ENCODE measurements around the gene ELK3. TPM values are rescaled to one million over a fixed set of nuclear protein-coding genes. Genes with fewer than 3 reads are reported as not detected.

ELK3 gene
- polyA plus RNA-seq, 6 donors from 2014 or later = 12.1 to 20.9 (median 14.8) TPM

DNA sequence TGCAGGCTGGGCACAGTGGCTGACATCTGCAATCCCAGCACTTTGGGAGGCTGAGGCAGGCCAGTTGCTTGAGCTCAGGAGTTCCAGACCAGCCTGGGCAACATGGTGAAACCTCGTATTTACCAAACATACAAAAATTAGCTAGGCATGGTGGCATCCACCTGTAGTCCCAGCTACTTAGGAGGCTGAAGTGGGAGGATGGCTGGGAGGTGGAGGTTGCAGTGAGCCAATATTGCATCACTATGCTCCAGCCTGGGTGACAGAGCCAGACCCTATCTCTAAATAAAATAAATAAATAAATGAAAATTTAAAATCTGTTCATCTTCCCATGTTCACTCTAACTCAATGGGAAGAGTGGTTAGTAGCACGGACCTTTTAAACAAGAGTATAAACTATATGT, 71.2 kb downstream of the ELK3 start:
- ATAC-seq (ENCODE audit: low read depth in 2 of 2) (no peak), DNase-seq (no peak)
- peaks cover 17 to 29% of the 10 kb centered on the region in 2 donors for H3K36me3 Mint-ChIP-seq
- peak overlapping the region in 1 of 6 donors; percentile 43 for H3K27ac Mint-ChIP-seq
- peaks cover 6 to 13% (median 12%) of the 10 kb centered on the region in 3 donors for H3K4me1 Mint-ChIP-seq
- no peak overlapping the region for H3K4me3 Mint-ChIP-seq
- H3K27me3 Mint-ChIP-seq = no peaks in the 10 kb centered on the region
- H3K9me3 Mint-ChIP-seq = no peaks in the 10 kb centered on the region

DNA sequence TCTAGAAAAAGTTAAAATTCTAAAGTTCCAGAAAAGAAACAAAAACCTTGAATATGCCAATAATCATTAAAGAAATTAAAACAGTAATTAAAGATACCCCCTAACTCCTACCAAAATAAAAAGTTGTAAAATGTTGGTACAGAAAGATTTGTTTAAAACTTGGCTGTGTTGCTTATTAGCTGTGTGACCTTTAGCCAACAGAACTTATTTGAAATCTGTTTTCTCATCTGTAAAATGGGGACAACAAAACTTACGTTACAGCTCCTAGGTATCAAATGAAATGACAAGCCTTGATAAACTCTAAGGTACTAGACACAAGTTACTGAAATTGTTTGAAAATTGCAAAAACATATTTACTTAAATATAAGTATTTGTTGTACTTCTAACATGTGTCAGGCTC, 71.7 kb downstream of the ELK3 start:
- H3K27ac Mint-ChIP-seq = peak overlapping the region in 3 of 6 donors; percentile 43 to 57 (median 52)
- no peaks in the 10 kb centered on the region for H3K9me3 Mint-ChIP-seq
- H3K36me3 Mint-ChIP-seq = peaks cover 17 to 25% of the 10 kb centered on the region in 2 donors
- H3K27me3 Mint-ChIP-seq = no peaks in the 10 kb centered on the region
- no peak for DNase-seq
- ATAC-seq (ENCODE audit: low read depth in 2 of 2) = no peak
- peaks cover 6 to 13% (median 12%) of the 10 kb centered on the region in 3 donors for H3K4me1 Mint-ChIP-seq
- H3K4me3 Mint-ChIP-seq = no peak overlapping the region

DNA sequence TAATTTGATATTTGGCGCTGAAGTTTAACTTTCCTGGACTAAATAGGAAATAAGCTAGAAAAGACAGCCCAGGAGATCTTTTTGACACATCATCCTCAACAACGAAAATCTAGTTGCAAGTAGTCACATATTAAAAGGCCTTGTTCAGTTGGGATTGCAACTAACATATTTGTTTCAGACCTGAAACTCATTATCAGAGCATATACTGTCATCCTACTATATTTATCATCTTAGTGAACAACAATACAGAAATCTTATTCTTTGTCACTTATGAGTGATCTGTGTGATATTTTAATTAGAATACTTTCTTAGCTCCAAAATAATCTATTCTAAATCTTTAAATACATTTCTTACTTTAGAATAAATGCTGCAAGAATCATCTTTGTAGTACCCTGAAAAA, 72.1 kb downstream of the ELK3 start:
- Mint-ChIP-seq H3K9me3 (no peaks in the 10 kb centered on the region), H3K36me3 (peaks cover 17 to 21% of the 10 kb centered on the region in 2 donors), H3K4me1 (peaks cover 6 to 13% (median 12%) of the 10 kb centered on the region in 3 donors), H3K4me3 (no peak overlapping the region), H3K27me3 (no peaks in the 10 kb centered on the region), H3K27ac (peak overlapping the region in 2 of 6 donors; percentile 43 to 52)
- DNase-seq = no peak
- ATAC-seq (ENCODE audit: low read depth in 2 of 2) = no peak

DNA sequence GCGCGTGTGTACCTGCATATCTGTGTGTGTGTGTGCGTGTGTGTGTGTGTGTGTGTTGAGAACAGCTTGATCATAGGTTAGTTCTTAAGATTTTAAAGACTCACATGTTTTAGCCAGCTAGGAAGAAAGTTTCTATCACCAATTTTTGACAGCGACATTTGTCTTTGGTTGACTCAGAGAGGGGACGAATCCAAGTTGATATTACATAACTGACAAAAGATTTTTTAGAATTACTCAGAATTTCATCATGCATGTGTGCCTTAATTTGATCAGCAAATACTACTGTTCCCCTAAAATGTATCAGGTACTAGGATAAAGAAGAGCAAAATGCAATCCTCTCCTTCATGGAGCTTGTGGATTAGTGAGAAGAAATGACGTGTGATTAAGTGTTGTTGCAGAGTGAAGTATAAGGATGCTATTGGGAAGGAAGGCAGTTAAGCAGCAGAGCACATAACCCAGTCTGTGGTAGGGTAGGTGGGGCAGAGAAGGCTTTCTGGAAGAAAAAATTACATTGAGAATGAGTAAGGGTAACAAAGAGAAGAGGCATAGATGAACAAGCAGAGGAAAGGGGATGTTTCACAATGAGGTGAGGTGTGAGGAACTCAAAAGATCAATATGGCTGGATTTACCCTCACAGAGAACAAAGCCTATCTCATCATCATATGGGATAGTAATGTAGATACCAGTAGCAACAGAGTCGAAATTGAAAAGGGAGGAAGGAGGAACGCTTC, 77.5 kb downstream of the ELK3 start:
- DNase-seq = no peak
- Mint-ChIP-seq H3K36me3 (peaks cover 11 to 15% of the 10 kb centered on the region in 2 donors), H3K9me3 (peaks cover 0 to 1% (median 0%) of the 10 kb centered on the region in 7 donors), H3K27me3 (no peaks in the 10 kb centered on the region), H3K4me1 (peaks cover 7 to 16% (median 16%) of the 10 kb centered on the region in 3 donors), H3K4me3 (no peak overlapping the region), H3K27ac (peak overlapping the region in 2 of 6 donors; percentile 27 to 78)
- ATAC-seq (ENCODE audit: low read depth in 2 of 2) = no peak

DNA sequence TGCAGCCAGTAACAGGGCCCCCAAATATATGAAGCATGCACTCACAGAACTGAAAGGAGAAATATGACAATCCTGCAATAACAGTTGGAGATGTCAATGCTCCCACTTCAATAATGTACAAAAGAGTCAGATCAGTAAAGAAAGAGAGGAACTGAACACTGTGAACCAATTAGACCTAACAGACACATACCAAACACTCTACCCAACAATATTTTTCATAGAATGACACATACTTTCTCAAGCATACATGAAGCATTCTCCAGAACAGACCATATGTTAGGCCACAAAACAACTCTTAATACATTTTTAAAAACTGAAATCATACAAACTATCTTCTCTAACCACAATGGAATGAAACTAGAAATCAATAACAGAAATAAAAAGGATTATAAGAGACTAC, 80.2 kb downstream of the ELK3 start:
- ATAC-seq (ENCODE audit: low read depth in 2 of 2) (no peak), DNase-seq (no peak)
- Mint-ChIP-seq H3K4me3 (no peak overlapping the region), H3K27ac (peak overlapping the region in 3 of 6 donors; percentile 4 to 59 (median 14)), H3K4me1 (peaks cover 7 to 16% (median 13%) of the 10 kb centered on the region in 3 donors), H3K27me3 (no peaks in the 10 kb centered on the region), H3K9me3 (peaks cover 0 to 1% (median 0%) of the 10 kb centered on the region in 7 donors), H3K36me3 (peaks cover 11 to 14% of the 10 kb centered on the region in 2 donors)

DNA sequence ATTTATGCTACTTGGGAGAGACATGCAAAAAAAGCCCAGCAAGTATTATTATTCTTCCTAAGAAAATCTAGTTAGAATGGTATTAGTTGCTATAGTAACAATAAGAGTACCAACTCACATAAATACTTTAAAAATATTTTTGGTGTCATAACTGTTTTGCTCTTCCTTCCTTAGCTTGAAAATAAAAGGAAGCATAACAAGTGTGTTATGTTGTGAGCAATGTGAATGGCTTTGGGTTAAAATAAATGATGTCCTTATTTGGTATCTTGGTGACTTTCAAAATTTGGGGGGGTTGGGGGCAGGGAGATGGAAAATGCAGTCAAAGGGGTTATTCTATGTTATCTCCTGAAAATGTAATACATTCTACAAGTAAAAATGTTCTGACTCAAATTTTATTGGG, 91.0 kb downstream of the ELK3 start:
- DNase-seq = no peak
- no peak overlapping the region for H3K4me3 Mint-ChIP-seq
- ATAC-seq (ENCODE audit: low read depth in 2 of 2) = no peak
- no peaks in the 10 kb centered on the region for H3K27me3 Mint-ChIP-seq
- no peaks in the 10 kb centered on the region for H3K9me3 Mint-ChIP-seq
- H3K4me1 Mint-ChIP-seq = peaks cover 0 to 3% (median 0%) of the 10 kb centered on the region in 3 donors
- no peak overlapping the region for H3K27ac Mint-ChIP-seq
- peaks cover 14 to 30% of the 10 kb centered on the region in 2 donors for H3K36me3 Mint-ChIP-seq

DNA sequence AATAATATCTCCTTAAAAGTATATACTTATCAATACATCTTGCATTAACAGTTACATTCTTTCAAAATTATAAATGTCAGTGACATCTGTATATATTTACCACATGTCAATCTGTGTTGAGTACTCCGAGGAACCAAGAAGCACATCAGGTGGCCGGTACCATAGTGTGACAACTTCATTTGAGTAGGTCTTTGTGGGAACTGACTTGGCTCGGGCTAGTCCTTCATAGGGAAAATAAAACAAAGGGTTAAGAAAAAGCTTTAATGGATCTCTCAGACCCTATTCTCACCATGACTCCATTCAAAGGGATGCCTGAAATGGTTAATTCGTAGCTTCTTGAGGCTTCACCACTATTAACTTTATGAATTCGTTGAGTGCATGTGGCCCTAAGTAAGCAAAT, 94.9 kb downstream of the ELK3 start:
- Mint-ChIP-seq H3K9me3 (no peaks in the 10 kb centered on the region), H3K36me3 (peaks cover 14 to 29% of the 10 kb centered on the region in 2 donors), H3K27ac (no peak overlapping the region), H3K4me1 (peaks cover 0 to 3% (median 0%) of the 10 kb centered on the region in 3 donors), H3K4me3 (no peak overlapping the region), H3K27me3 (no peaks in the 10 kb centered on the region)
- no peak for ATAC-seq (ENCODE audit: low read depth in 2 of 2)
- no peak for DNase-seq

DNA sequence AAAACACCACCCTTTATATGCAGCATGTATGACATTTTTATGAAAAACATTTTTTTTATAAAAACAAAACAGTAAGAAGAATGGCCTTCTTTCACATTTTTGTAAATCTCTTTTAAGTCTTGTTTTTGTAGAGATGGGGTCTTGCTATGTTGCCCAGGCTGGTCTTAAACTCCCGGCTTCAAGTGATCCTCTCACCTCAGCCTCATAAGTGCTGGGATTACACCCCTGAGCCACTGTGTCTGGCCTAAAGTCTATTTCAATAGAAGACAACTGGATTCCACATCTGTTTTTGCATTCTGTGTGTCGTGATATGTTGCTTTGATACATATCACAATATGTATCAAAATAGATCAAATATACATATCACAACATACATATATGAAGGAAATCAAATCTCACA, 98.9 kb downstream of the ELK3 start:
- no peak for ATAC-seq (ENCODE audit: low read depth in 2 of 2)
- H3K27ac Mint-ChIP-seq = peak overlapping the region in 1 of 6 donors; percentile 54
- H3K9me3 Mint-ChIP-seq = no peaks in the 10 kb centered on the region
- DNase-seq = no peak
- H3K27me3 Mint-ChIP-seq = no peaks in the 10 kb centered on the region
- H3K36me3 Mint-ChIP-seq = peaks cover 7 to 11% of the 10 kb centered on the region in 2 donors
- H3K4me3 Mint-ChIP-seq = no peak overlapping the region
- H3K4me1 Mint-ChIP-seq = peaks cover 0 to 3% (median 0%) of the 10 kb centered on the region in 3 donors

DNA sequence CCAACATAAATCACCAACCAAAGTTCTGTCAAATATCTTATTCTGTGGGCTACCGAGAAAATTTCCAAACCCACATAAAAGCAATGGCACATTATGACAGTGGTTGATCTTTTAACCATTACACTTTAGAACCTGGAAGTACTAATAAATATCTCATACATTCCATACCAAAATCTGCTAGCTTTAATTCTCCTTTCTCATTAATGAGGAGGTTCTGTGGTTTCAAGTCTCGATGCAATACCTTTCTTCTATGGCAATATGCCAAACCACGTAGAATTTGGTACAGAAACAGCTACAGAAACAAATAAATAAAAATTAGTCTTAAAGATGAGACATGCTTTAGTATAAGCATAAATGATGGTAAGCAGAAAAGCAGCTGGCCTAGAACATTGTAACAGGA, 100.7 kb downstream of the ELK3 start:
- H3K27ac Mint-ChIP-seq = peak overlapping the region in 3 of 6 donors; percentile 19 to 33 (median 32)
- no peak for ATAC-seq (ENCODE audit: low read depth in 2 of 2)
- peaks cover 0 to 20% of the 10 kb centered on the region in 2 donors for H3K36me3 Mint-ChIP-seq

DNA sequence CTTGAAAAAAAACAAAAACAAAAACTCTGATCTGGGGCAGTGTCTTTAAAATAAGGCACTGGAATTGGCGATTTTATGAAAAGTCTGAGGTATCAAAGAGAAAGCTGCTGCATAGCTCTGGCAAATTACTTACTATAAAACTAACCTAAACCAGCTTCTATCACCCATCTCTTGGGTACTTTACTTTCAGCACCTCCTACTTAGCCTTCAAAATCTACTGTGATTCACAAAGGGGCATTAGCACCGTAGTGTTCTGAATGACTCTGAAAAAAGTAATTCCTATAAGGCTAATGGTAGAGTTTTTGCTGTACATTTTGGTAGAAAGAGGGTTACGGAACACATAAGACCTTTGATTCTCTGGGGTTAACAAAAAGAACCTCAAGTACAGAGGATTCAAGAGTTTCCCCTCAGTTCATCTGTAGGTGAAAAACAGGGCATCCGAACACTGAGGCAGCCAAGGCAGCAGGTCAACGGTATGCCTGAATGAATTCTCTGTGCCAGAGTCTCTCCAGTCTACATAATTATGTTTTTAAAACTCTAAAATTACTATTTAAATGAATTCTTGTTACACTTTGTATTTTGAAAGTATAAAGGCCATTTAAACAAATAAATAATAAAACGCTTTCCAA, 101.5 kb downstream of the ELK3 start:
- no peak for ATAC-seq (ENCODE audit: low read depth in 2 of 2)
- Mint-ChIP-seq H3K27me3 (no peaks in the 10 kb centered on the region), H3K4me3 (no peak overlapping the region), H3K27ac (peak overlapping the region in 1 of 6 donors; percentile 38), H3K4me1 (no peaks in the 10 kb centered on the region), H3K36me3 (peaks cover 0 to 22% of the 10 kb centered on the region in 2 donors), H3K9me3 (no peaks in the 10 kb centered on the region)
- DNase-seq = no peak

More for the DNA sequence above, 100.7 kb downstream of the ELK3 start:
- Mint-ChIP-seq H3K27me3 (no peaks in the 10 kb centered on the region), H3K4me1 (no peaks in the 10 kb centered on the region), H3K9me3 (no peaks in the 10 kb centered on the region), H3K4me3 (no peak overlapping the region)
- DNase-seq = no peak

DNA sequence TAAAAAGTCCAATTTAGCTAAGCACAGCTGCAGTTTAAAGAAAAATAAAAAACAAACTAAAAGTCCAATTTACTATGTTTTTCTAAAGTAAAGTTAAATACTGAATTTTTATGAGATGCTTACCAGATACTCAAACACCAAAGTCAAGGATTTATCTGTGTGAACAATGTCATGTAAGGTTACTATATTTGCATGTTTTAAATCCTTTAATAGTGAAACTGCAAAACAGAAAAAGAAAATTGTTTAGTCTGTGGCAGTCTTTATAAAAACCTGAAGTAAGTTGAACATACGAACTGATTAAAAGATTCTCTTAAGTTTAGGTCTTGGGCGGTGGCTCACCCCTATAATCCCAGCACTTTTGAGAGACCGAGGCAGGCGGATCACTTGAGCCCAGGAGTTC, 103.3 kb downstream of the ELK3 start:
- ATAC-seq (ENCODE audit: low read depth in 2 of 2) (no peak), DNase-seq (no peak)
- peaks cover 0 to 22% of the 10 kb centered on the region in 2 donors for H3K36me3 Mint-ChIP-seq

DNA sequence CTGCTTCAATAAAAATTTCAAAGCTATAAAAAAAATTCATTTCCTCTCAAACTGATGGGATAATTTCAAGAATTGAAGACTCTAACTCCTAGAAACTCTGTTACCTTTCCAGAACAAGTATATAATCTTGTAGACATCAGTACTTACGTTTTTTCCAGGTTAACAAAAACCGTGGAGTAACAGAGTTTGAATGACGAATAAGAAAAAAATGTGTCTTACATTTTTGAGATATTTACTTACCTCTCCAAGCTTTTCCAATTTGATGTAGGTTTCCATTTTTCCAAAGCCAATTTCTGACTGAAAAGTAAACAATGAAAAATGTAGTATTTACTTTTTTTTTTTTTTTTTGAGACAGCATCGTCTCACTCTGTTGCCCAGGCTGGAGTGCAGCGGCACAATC, 105.9 kb downstream of the ELK3 start:
- Mint-ChIP-seq H3K27me3 (no peaks in the 10 kb centered on the region), H3K27ac (no peak overlapping the region), H3K36me3 (peaks cover 0 to 14% of the 10 kb centered on the region in 2 donors), H3K9me3 (no peaks in the 10 kb centered on the region), H3K4me1 (no peaks in the 10 kb centered on the region), H3K4me3 (no peak overlapping the region)
- DNase-seq (no peak), ATAC-seq (ENCODE audit: low read depth in 2 of 2) (no peak)

More for the DNA sequence above, 103.3 kb downstream of the ELK3 start:
- Mint-ChIP-seq H3K27me3 (no peaks in the 10 kb centered on the region), H3K27ac (no peak overlapping the region), H3K4me3 (no peak overlapping the region), H3K9me3 (no peaks in the 10 kb centered on the region), H3K4me1 (no peaks in the 10 kb centered on the region)

DNA sequence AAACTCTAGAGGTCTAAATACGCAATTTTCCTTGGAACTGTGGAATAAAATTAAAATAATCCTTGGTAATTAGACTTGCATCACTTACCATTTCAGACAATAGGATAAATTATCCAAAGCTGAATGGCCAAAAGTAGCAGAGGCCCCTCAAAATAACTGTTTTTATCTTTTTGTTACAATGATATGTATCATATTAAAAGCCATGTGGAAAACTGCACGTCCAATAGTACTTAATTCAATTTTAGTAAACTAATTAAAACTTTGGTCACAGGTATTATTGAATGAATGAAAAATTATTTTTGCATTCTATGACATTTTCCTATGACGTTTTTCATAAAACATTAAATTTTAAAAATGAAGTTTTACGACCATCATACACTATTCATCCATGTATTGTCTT, 107.6 kb downstream of the ELK3 start:
- Mint-ChIP-seq H3K4me3 (no peak overlapping the region), H3K27me3 (no peaks in the 10 kb centered on the region), H3K9me3 (no peaks in the 10 kb centered on the region), H3K27ac (no peak overlapping the region), H3K4me1 (no peaks in the 10 kb centered on the region), H3K36me3 (peaks cover 0 to 14% of the 10 kb centered on the region in 2 donors)
- no peak for DNase-seq
- ATAC-seq (ENCODE audit: low read depth in 2 of 2) = no peak

Measured in naive B cell (primary cell).